H1 (cell line): ENCODE measurements around the gene TP53RK. TPM values are rescaled to one million over a fixed set of nuclear protein-coding genes. Genes with fewer than 3 reads are reported as not detected.

Experiments
- CTCF ChIA-PET: fragments of 300-600 bp; sonication (Branson Sonifier 250); formaldehyde crosslinking; loops from one replicate; lab custom pipeline; 2021; ENCODE audit not compliant: partially characterized antibody; lab: Charles Lee
- POLR2A ChIA-PET: fragments of 300-600 bp; sonication (Branson Sonifier 250); formaldehyde crosslinking; loops from one replicate; lab custom pipeline; 2021; ENCODE audit warnings: inconsistent platforms; ENCODE audit not compliant: partially characterized antibody; lab: Charles Lee
- DNase-seq, 2 experiments: peaks; one replicate each; pipeline versions ENCODE4 v3.0.0 to v3.0.0-alpha.2; 2010 to 2022; ENCODE audit warnings: low spot score in 2 of 2, low read depth in 1 of 2, mixed read lengths in 1 of 2
- FAIRE-seq: peaks from 2 replicates; lab custom pipeline; 2011; peaks lifted over from hg19 to GRCh38; lab: Jason Lieb, UNC
- H2AFZ ChIP-seq: 2 replicates; pipeline ENCODE4 v1.8.1; 2012; ENCODE audit warnings: low read length, inconsistent platforms
- H2AK5ac ChIP-seq: 2 replicates; pipeline ENCODE4 v1.6.1; 2013; ENCODE audit warnings: low read depth, low read length
- H2BK120ac ChIP-seq: replicated peaks from 2 replicates; pipeline ENCODE3; 2013; ENCODE audit warnings: low read depth, low read length, inconsistent platforms
- H2BK12ac ChIP-seq: 2 replicates; pipeline ENCODE4 v1.6.1; 2013; ENCODE audit warnings: low read depth, low read length
- H2BK15ac ChIP-seq: 2 replicates; pipeline ENCODE4 v1.6.1; 2013; ENCODE audit warnings: low read length
- H2BK20ac ChIP-seq: 2 replicates; pipeline ENCODE4 v1.6.1; 2013; ENCODE audit warnings: low read length
- H2BK5ac ChIP-seq: 2 replicates; pipeline ENCODE4 v1.6.1; 2013; ENCODE audit warnings: low read depth, low read length
- H3K14ac ChIP-seq: 2 replicates; pipeline ENCODE4 v1.6.1; 2013; ENCODE audit warnings: inconsistent platforms; ENCODE audit not compliant: insufficient read length
- H3K18ac ChIP-seq: 2 replicates; pipeline ENCODE4 v1.6.1; 2013; ENCODE audit warnings: low read length; ENCODE audit errors: extremely low read depth
- H3K23ac ChIP-seq: 2 replicates; pipeline ENCODE4 v1.6.1; 2013; ENCODE audit warnings: inconsistent platforms; ENCODE audit not compliant: insufficient read length
- H3K23me2 ChIP-seq: 2 replicates; pipeline ENCODE4 v1.6.1; 2013; ENCODE audit warnings: low read depth, low read length
- H3K27ac ChIP-seq: 2 replicates; pipeline ENCODE4 v1.6.1; 2011; ENCODE audit warnings: low read depth, low read length, inconsistent platforms
- H3K27me3 ChIP-seq, 4 experiments: replicated peaks in 1 of 4; 1 replicate in 1 of 4; 2 replicates in 3 of 4; pipeline versions ENCODE4 v1.6.1 to v1.8.1; 2011 to 2013; ENCODE audit warnings: low read length in 3 of 4, mild to moderate bottlenecking in 3 of 4, inconsistent platforms in 2 of 4, mixed read lengths in 2 of 4, moderate library complexity in 1 of 4; ENCODE audit not compliant: control insufficient read depth in 3 of 4, insufficient read depth in 3 of 4; ENCODE audit errors: extremely low read depth in 1 of 4
- H3K36me3 ChIP-seq, 4 experiments: 2 replicates each; pipeline versions ENCODE4 v1.6.1 to v1.8.1; 2011 to 2013; ENCODE audit warnings: mild to moderate bottlenecking in 4 of 4, low read length in 3 of 4, moderate library complexity in 2 of 4, control low read depth in 1 of 4, inconsistent platforms in 1 of 4; ENCODE audit not compliant: insufficient read depth in 4 of 4, control insufficient read depth in 2 of 4
- H3K4ac ChIP-seq: replicated peaks from 2 replicates; pipeline ENCODE3; 2013; ENCODE audit warnings: low read length, low read depth, mixed read lengths, inconsistent platforms; ENCODE audit not compliant: insufficient read length
- H3K4me1 ChIP-seq, 4 experiments: replicated peaks in 1 of 4; 1 replicate in 1 of 4; 2 replicates in 3 of 4; pipeline versions ENCODE4 v1.6.1 to v1.8.1; 2011 to 2013; ENCODE audit warnings: low read length in 3 of 4, inconsistent platforms in 2 of 4, mixed read lengths in 1 of 4; ENCODE audit not compliant: insufficient read depth in 4 of 4, control insufficient read depth in 3 of 4
- H3K4me2 ChIP-seq, 2 experiments: 2 replicates each; pipeline versions ENCODE4 v1.6.1 to v1.8.1; 2011 to 2013; ENCODE audit warnings: low read depth in 2 of 2, low read length in 2 of 2, control low read depth in 1 of 2, inconsistent platforms in 1 of 2, mild to moderate bottlenecking in 1 of 2; ENCODE audit not compliant: insufficient read depth in 1 of 2
- H3K4me3 ChIP-seq, 4 experiments: fragments of 200-600, 300-600 bp in 1 of 4; sonication (generic), shearing (Covaris generic), sonication (Bioruptor Twin) in 1 of 4; 2 replicates each; pipeline versions ENCODE4 v1.5.1 to v1.8.1; 2011 to 2016; ENCODE audit warnings: low read length in 4 of 4, low read depth in 3 of 4, control low read depth in 2 of 4, inconsistent platforms in 2 of 4, mild to moderate bottlenecking in 2 of 4, mixed read lengths in 1 of 4, moderate library complexity in 1 of 4; ENCODE audit not compliant: insufficient read depth in 2 of 4; ENCODE audit errors: extremely low read depth in 1 of 4
- H3K56ac ChIP-seq: replicated peaks from 2 replicates; pipeline ENCODE3; 2013; ENCODE audit warnings: low read depth, mild to moderate bottlenecking, mixed read lengths, low read length, inconsistent platforms; ENCODE audit not compliant: insufficient read length
- H3K79me1 ChIP-seq: 2 replicates; pipeline ENCODE4 v1.6.1; 2013; ENCODE audit warnings: low read depth, low read length, control low read depth
- H3K79me2 ChIP-seq, 2 experiments: 2 replicates each; pipeline versions ENCODE4 v1.6.1 to v1.8.1; 2012 to 2013; ENCODE audit warnings: low read length in 2 of 2, mild to moderate bottlenecking in 2 of 2, inconsistent platforms in 1 of 2; ENCODE audit not compliant: insufficient read depth in 2 of 2, control insufficient read depth in 1 of 2
- H3K9ac ChIP-seq, 4 experiments: replicated peaks in 1 of 4; 1 replicate in 1 of 4; 2 replicates in 3 of 4; pipeline versions ENCODE4 v1.6.1 to v1.8.1; 2011 to 2013; ENCODE audit warnings: low read depth in 3 of 4, low read length in 3 of 4, control low read depth in 2 of 4, mild to moderate bottlenecking in 2 of 4, moderate library complexity in 2 of 4, inconsistent platforms in 1 of 4; ENCODE audit errors: extremely low read depth in 1 of 4
- H3K9me3 ChIP-seq, 2 experiments: 2 replicates each; pipeline versions ENCODE4 v1.6.1 to v1.8.1; 2012 to 2013; ENCODE audit warnings: mild to moderate bottlenecking in 2 of 2, moderate library complexity in 2 of 2, control low read depth in 1 of 2, inconsistent platforms in 1 of 2, low read depth in 1 of 2, low read length in 1 of 2, mixed read lengths in 1 of 2; ENCODE audit not compliant: insufficient read depth in 2 of 2
- H4K20me1 ChIP-seq, 2 experiments: replicated peaks in 1 of 2; 2 replicates each; pipeline versions ENCODE3 to v1.8.1; 2011 to 2013; ENCODE audit warnings: inconsistent platforms in 2 of 2, low read length in 2 of 2, mild to moderate bottlenecking in 1 of 2; ENCODE audit not compliant: insufficient read depth in 2 of 2, control insufficient read depth in 1 of 2
- H4K5ac ChIP-seq: 2 replicates; pipeline ENCODE4 v1.6.1; 2013; ENCODE audit warnings: low read length, low read depth, mixed read lengths, inconsistent platforms; ENCODE audit not compliant: insufficient read length
- H4K8ac ChIP-seq: 2 replicates; pipeline ENCODE4 v1.8.0; 2013; ENCODE audit warnings: mild to moderate bottlenecking, moderate library complexity, low read length, inconsistent platforms; ENCODE audit not compliant: insufficient read depth; ENCODE audit errors: extremely low read depth
- H4K91ac ChIP-seq: replicated peaks from 2 replicates; pipeline ENCODE3; 2013; ENCODE audit warnings: low read length, mixed read lengths, inconsistent platforms; ENCODE audit not compliant: insufficient read length
- BACH1 ChIP-seq: IDR thresholded peaks from 2 replicates; pipeline ENCODE4 v1.6.1; 2012; ENCODE audit warnings: low read length, improper control_type of control experiment
- FOSL1 ChIP-seq: IDR thresholded peaks from 2 replicates; pipeline ENCODE4 v1.6.1; 2011; ENCODE audit warnings: mild to moderate bottlenecking, low read depth, low read length, moderate library complexity; ENCODE audit not compliant: insufficient read depth
- JUN ChIP-seq: IDR thresholded peaks from 2 replicates; pipeline ENCODE4 v1.6.1; 2011; ENCODE audit warnings: low read depth, mild to moderate bottlenecking, improper control_type of control experiment, low read length
- NRF1 ChIP-seq: IDR thresholded peaks from 2 replicates; pipeline ENCODE4 v1.6.1; 2011; ENCODE audit warnings: mild to moderate bottlenecking, low read depth, low read length, improper control_type of control experiment
- RBBP5 ChIP-seq: IDR thresholded peaks from 2 replicates; pipeline ENCODE4 v1.7.1; 2012; ENCODE audit warnings: low read depth, mild to moderate bottlenecking, inconsistent platforms, low read length, moderate library complexity, borderline replicate concordance
- RNF2 ChIP-seq: fragments of 200-900, 300-1000 bp; sonication (generic); IDR thresholded peaks from 2 replicates; pipeline ENCODE4 v1.7.1; 2016; ENCODE audit warnings: borderline replicate concordance, low read depth, mild to moderate bottlenecking, antibody characterized with exemption, low read length; ENCODE audit not compliant: poor library complexity, severe bottlenecking; ENCODE audit errors: missing control alignments
- RXRA ChIP-seq: IDR thresholded peaks from 2 replicates; pipeline ENCODE4 v1.6.1; 2011; ENCODE audit warnings: low read depth, mild to moderate bottlenecking, low read length, moderate library complexity; ENCODE audit not compliant: insufficient read depth
- SIN3A ChIP-seq, 2 experiments: IDR thresholded peaks in 1 of 2; conservative IDR thresholded peaks in 1 of 2; 2 replicates each; pipeline ENCODE4 v1.6.1; 2011 to 2012; ENCODE audit warnings: low read length in 2 of 2, improper control_type of control experiment in 1 of 2, low read depth in 1 of 2, mild to moderate bottlenecking in 1 of 2
- SIX5 ChIP-seq: IDR thresholded peaks from 2 replicates; pipeline ENCODE4 v1.6.1; 2011; ENCODE audit warnings: mild to moderate bottlenecking, low read depth, low read length
- WGBS, 2 experiments: shearing (Covaris generic) in 1 of 2; methylation state at CpG; one replicate each; pipeline versions ENCODE4 v1.1.6 to v1.1.7; 2013 to 2015; ENCODE audit warnings: low lambda C conversion rate in 2 of 2, mixed read lengths in 2 of 2, inconsistent platforms in 1 of 2, low coverage in 1 of 2, missing lambda C conversion rate in 1 of 2; ENCODE audit not compliant: insufficient replicate concordance in 2 of 2, insufficient coverage in 1 of 2, insufficient read length in 1 of 2; ENCODE audit errors: extremely low coverage in 1 of 2, missing lambda C conversion rate in 1 of 2; 5-methylcytosine and 5-hydroxymethylcytosine counted together
- polyA plus RNA-seq, 7 experiments: library from polyadenylated mRNA; depleted of rRNA in 3 of 7; stranded (reverse) in 5 of 7; unstranded in 2 of 7; fragments of >200 nt in 5 of 7; fragments of 200-250 nt in 2 of 7; gene quantifications; 1 replicate in 5 of 7; 2 replicates in 1 of 7; 4 replicates in 1 of 7; pipeline versions ENCODE4 v1.2.1 to v1.2.3, GENCODE V29; 2011 to 2013; ENCODE audit warnings: missing spikeins in 2 of 7, mixed read lengths in 2 of 7
- total RNA-seq: library from RNA; stranded (reverse); fragmentation: NEBNext Ultra II Directional; extraction: Animal tissue kit (Norgen Biotek cat#: 25700); gene quantifications from 2 replicates; pipeline ENCODE4 v1.2.1, GENCODE V29; 2021
- TF ChIP-seq, protein P1 (sequence below), 3 experiments: IDR thresholded peaks; 1 replicate in 2 of 3; 2 replicates in 1 of 3; pipeline versions ENCODE4 v1.5.1 to v1.6.1; 2011; ENCODE audit warnings: low read length in 3 of 3, mild to moderate bottlenecking in 3 of 3, inconsistent platforms in 2 of 3, low read depth in 1 of 3, moderate library complexity in 1 of 3; ENCODE audit not compliant: insufficient read depth in 1 of 3; ENCODE audit errors: control extremely low read depth in 1 of 3

TP53RK gene
- total and polyA plus RNA-seq, 2 of the 8 experiments (the other 6 are each of a cell fraction or from before 2014, with no cell fraction given) = 8.5 to 16.3 TPM

GRCh38 chr20:46701986-46702385 lies 12.7 kb upstream of the TP53RK start:
- Histone ChIP-seq H4K20me1 (no peaks in the 10 kb centered on the region), H3K4me1 (peaks cover 0 to 18% (median 9%) of the 10 kb centered on the region in 4 experiments; a peak in 6 of 7 replicates), H2BK12ac (no peak overlapping the region; the same call in 1 of the 2 replicates), H3K23me2 (no peaks in the 10 kb centered on the region), H3K18ac (no peak overlapping the region), H3K4me2 (no peak overlapping the region), H3K79me2 (no peaks in the 10 kb centered on the region), H2BK20ac (no peak overlapping the region), H3K23ac (no peak overlapping the region), H3K14ac (no peak overlapping the region), H2AK5ac (no peak overlapping the region), H2BK15ac (no peak overlapping the region), H3K9me3 (peaks cover 0 to 10% of the 10 kb centered on the region in 2 experiments; a peak in 2 of 4 replicates), H4K91ac (no peak overlapping the region), H3K4me3 (no peak overlapping the region), H3K56ac (no peak overlapping the region), H2BK120ac (no peak overlapping the region), H4K8ac (no peak overlapping the region), H3K9ac (no peak overlapping the region), H2BK5ac (no peak overlapping the region), H3K79me1 (no peaks in the 10 kb centered on the region), H3K27me3 (no peaks in the 10 kb centered on the region), H3K36me3 (no peaks in the 10 kb centered on the region), H4K5ac (no peak overlapping the region), H3K27ac (no peak overlapping the region), H2AFZ (no peak overlapping the region; the same call in 1 of the 2 replicates), H3K4ac (no peak overlapping the region)
- FAIRE-seq = no peak
- WGBS, 2 experiments = 83% methylated on average over 4 of the region's 5 CpGs; no CpG with 5 or more reads in 1 of the 2 experiments
- POLR2A ChIA-PET = interaction anchor here (0.6 to 4.7 kb wide), 4 partner anchors 14 to 236 kb away, joined by 3 to 22 read pairs (median 10); partner anchors contain the start of gene TP53RK
- CTCF ChIA-PET = interaction anchor here (0.6 to 2.0 kb wide), 6 partner anchors 8 to 400 kb away, joined by 3 to 6 read pairs (median 4); partner anchors contain the start of gene SLC2A10
- DNase-seq = no peak
- TF ChIP-seq JUN = no peak
- no peak for TF ChIP-seq SIN3A (conservative IDR thresholded peaks at IDR 0.05 in 1 of 2, IDR thresholded peaks at IDR 0.05 in 1 of 2; ENCODE audit: low read depth in 1 of 2, low read length in 2 of 2)
- TF ChIP-seq, protein P1, sequence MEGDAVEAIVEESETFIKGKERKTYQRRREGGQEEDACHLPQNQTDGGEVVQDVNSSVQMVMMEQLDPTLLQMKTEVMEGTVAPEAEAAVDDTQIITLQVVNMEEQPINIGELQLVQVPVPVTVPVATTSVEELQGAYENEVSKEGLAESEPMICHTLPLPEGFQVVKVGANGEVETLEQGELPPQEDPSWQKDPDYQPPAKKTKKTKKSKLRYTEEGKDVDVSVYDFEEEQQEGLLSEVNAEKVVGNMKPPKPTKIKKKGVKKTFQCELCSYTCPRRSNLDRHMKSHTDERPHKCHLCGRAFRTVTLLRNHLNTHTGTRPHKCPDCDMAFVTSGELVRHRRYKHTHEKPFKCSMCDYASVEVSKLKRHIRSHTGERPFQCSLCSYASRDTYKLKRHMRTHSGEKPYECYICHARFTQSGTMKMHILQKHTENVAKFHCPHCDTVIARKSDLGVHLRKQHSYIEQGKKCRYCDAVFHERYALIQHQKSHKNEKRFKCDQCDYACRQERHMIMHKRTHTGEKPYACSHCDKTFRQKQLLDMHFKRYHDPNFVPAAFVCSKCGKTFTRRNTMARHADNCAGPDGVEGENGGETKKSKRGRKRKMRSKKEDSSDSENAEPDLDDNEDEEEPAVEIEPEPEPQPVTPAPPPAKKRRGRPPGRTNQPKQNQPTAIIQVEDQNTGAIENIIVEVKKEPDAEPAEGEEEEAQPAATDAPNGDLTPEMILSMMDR (IDR thresholded peaks at IDR 0.05; ENCODE audit: control extremely low read depth in 1 of 3, insufficient read depth in 1 of 3, low read depth in 1 of 3, low read length in 3 of 3) = no peak
- no peak for TF ChIP-seq FOSL1
- no peak for TF ChIP-seq RXRA
- TF ChIP-seq RBBP5 = no peak
- TF ChIP-seq SIX5 = no peak
- TF ChIP-seq RNF2 = no peak
- no peak for TF ChIP-seq NRF1
- TF ChIP-seq BACH1 = no peak
